Testis (tissue), 2 donors: ENCODE data around the gene ZWILCH.

Experiments used
- CTCF ChIP-seq, 3 experiments: fragments of 450-650 bp in 2 of 3; fragments of 200-600 bp in 1 of 3; sonication (generic) in 1 of 3; IDR thresholded peaks; one replicate each; pipeline ENCODE4 v1.5.1; 2016 to 2019; ENCODE audit warnings: antibody characterized with exemption in 3 of 3, mild to moderate bottlenecking in 2 of 3, moderate library complexity in 1 of 3
- POLR2A ChIP-seq: fragments of 450-650 bp; IDR thresholded peaks from one replicate; pipeline ENCODE4 v1.6.1; 2017; ENCODE audit warnings: antibody characterized with exemption, mild to moderate bottlenecking, moderate library complexity

GRCh38 chr15:66456211-66456610 lies 48.9 kb upstream of the ZWILCH start:
- no peak for TF ChIP-seq CTCF (IDR thresholded peaks at IDR 0.05)
- TF ChIP-seq POLR2A = no peak
